ENCODE data around the gene IFI44L.

Gene IFI44L

GRCh38 chr1:78607334-78607927 is 12.8 kb upstream of the IFI44L start:
- no peaks in the 10 kb centered on the region for H4K20me1 ChIP-seq (ENCODE audit: insufficient read depth, low read length)
- H3K79me2 ChIP-seq (ENCODE audit: insufficient read depth, low read length), result no peaks in the 10 kb centered on the region
- H3K9me3 ChIP-seq (ENCODE audit: insufficient read depth, low read length, severe bottlenecking), result no peaks in the 10 kb centered on the region
- H3K9ac ChIP-seq (ENCODE audit: low read depth, low read length), result no peak overlapping the region
- no peak for ATAC-seq (ENCODE audit: insufficient read depth, low read depth)
- H3K27ac ChIP-seq (ENCODE audit: low read length), result no peak overlapping the region
- H3K27me3 ChIP-seq (ENCODE audit: insufficient read depth, low read length, poor library complexity), result peaks cover under 1% of the 10 kb centered on the region
- no peak for DNase-seq
- H2AFZ ChIP-seq (ENCODE audit: low read depth, low read length), result no peak overlapping the region
- H3K4me3 ChIP-seq (ENCODE audit: low read depth in 1 of 2, low read length in 2 of 2), result no peak overlapping the region
- no peak overlapping the region for H3K4me2 ChIP-seq (ENCODE audit: insufficient read depth, low read length)
- H3K4me1 ChIP-seq (ENCODE audit: insufficient read depth, low read length), result no peaks in the 10 kb centered on the region
- no peaks in the 10 kb centered on the region for H3K36me3 ChIP-seq (ENCODE audit: insufficient read depth, low read length)
- peak; percentile 58 for TF ChIP-seq CTCF (IDR thresholded peaks at IDR 0.05; ENCODE audit: borderline replicate concordance, extremely low read depth, low read length, poor library complexity, severe bottlenecking)
- no peak for TF ChIP-seq EZH2 (IDR thresholded peaks at IDR 0.05; ENCODE audit: borderline replicate concordance, low read depth, low read length, severe bottlenecking)

- Histone ChIP-seq H3K9me3 (ENCODE audit: insufficient read depth, low read length, severe bottlenecking) (no peaks in the 10 kb centered on the region), H3K79me2 (ENCODE audit: insufficient read depth, low read length) (no peaks in the 10 kb centered on the region), H4K20me1 (ENCODE audit: insufficient read depth, low read length) (no peaks in the 10 kb centered on the region), H3K36me3 (ENCODE audit: insufficient read depth, low read length) (no peaks in the 10 kb centered on the region), H3K27me3 (ENCODE audit: insufficient read depth, low read length, poor library complexity) (no peaks in the 10 kb centered on the region), H3K4me2 (ENCODE audit: insufficient read depth, low read length) (no peak overlapping the region), H3K4me1 (ENCODE audit: insufficient read depth, low read length) (no peaks in the 10 kb centered on the region), H2AFZ (ENCODE audit: low read depth, low read length) (no peak overlapping the region), H3K27ac (ENCODE audit: low read length) (no peak overlapping the region), H3K9ac (ENCODE audit: low read depth, low read length) (no peak overlapping the region), H3K4me3 (ENCODE audit: low read depth in 1 of 2, low read length in 2 of 2) (no peak overlapping the region)
- peak; percentile 11 for DNase-seq
- TF ChIP-seq CTCF (IDR thresholded peaks at IDR 0.05; ENCODE audit: borderline replicate concordance, extremely low read depth, low read length, poor library complexity, severe bottlenecking), result peak; percentile 5
- TF ChIP-seq EZH2 (IDR thresholded peaks at IDR 0.05; ENCODE audit: borderline replicate concordance, low read depth, low read length, severe bottlenecking), result no peak
- ATAC-seq (ENCODE audit: insufficient read depth, low read depth), result no peak
These were observed 12.3 kb upstream of the IFI44L start for GRCh38 chr1:78607944-78608343.

- Histone ChIP-seq H3K4me3 (ENCODE audit: low read depth in 1 of 2, low read length in 2 of 2) (peak overlapping the region in 1 of 2 experiments; percentile 24; a peak in 1 of 4 replicates), H3K36me3 (ENCODE audit: insufficient read depth, low read length) (no peaks in the 10 kb centered on the region), H4K20me1 (ENCODE audit: insufficient read depth, low read length) (no peaks in the 10 kb centered on the region), H3K79me2 (ENCODE audit: insufficient read depth, low read length) (peaks cover 3% of the 10 kb centered on the region; the same call in 1 of the 2 replicates), H3K27me3 (ENCODE audit: insufficient read depth, low read length, poor library complexity) (peaks cover 3% of the 10 kb centered on the region), H3K27ac (ENCODE audit: low read length) (peak overlapping the region; percentile 48; the same call in 1 of the 2 replicates), H3K9ac (ENCODE audit: low read depth, low read length) (peak overlapping the region; percentile 33), H3K4me1 (ENCODE audit: insufficient read depth, low read length) (peaks cover 38% of the 10 kb centered on the region), H3K4me2 (ENCODE audit: insufficient read depth, low read length) (peak overlapping the region; percentile 50), H2AFZ (ENCODE audit: low read depth, low read length) (peak overlapping the region; percentile 73; the same call in 1 of the 2 replicates), H3K9me3 (ENCODE audit: insufficient read depth, low read length, severe bottlenecking) (no peaks in the 10 kb centered on the region)
- ATAC-seq (ENCODE audit: insufficient read depth, low read depth) (peak; percentile 80), DNase-seq (peak; percentile 75)
- TF ChIP-seq EZH2 (IDR thresholded peaks at IDR 0.05; ENCODE audit: borderline replicate concordance, low read depth, low read length, severe bottlenecking), result no peak
- peak; percentile 93 for TF ChIP-seq CTCF (IDR thresholded peaks at IDR 0.05; ENCODE audit: borderline replicate concordance, extremely low read depth, low read length, poor library complexity, severe bottlenecking)
These were observed 2.6 kb upstream of the IFI44L start for GRCh38 chr1:78617615-78618026.

All from DND-41 (cell line).